BJ (cell line): Measurements from ENCODE around the gene RAD18. TPM values are rescaled to one million over a fixed set of nuclear protein-coding genes. Genes with fewer than 3 reads are reported as not detected.

Source experiments
- CTCF ChIA-PET: fragments of 350-600 bp; formaldehyde crosslinking; extraction: SDS; loops from one replicate; lab custom pipeline; 2021; ENCODE audit warnings: antibody characterized with exemption, inconsistent platforms; lab: Yijun Ruan, JAX
- POLR2A ChIA-PET: fragments of 300-600 bp; sonication (Branson Sonifier 250); formaldehyde crosslinking; extraction: SDS; loops from one replicate; lab custom pipeline; 2021; ENCODE audit warnings: antibody characterized with exemption; lab: Charles Lee
- DNase-seq: peaks from one replicate; pipeline ENCODE4 v3.0.0-alpha.2; 2011; ENCODE audit warnings: low read depth
- H3K27me3 ChIP-seq: 2 replicates; pipeline ENCODE4 v1.6.0; 2011; ENCODE audit warnings: low read length; ENCODE audit not compliant: control insufficient read depth, insufficient read depth
- H3K36me3 ChIP-seq: 2 replicates; pipeline ENCODE4 v1.5.1; 2011; ENCODE audit warnings: low read length; ENCODE audit not compliant: control insufficient read depth, insufficient read depth
- H3K4me3 ChIP-seq: 2 replicates; pipeline ENCODE4 v1.5.1; 2011; ENCODE audit warnings: low read depth, mild to moderate bottlenecking, control low read depth, low read length
- polyA plus RNA-seq: library from polyadenylated mRNA; depleted of rRNA; stranded (reverse); fragments of >200 nt; gene quantifications from 2 replicates; pipeline ENCODE4 v1.2.3, GENCODE V29; 2011
- TF ChIP-seq, protein P1 (sequence below): IDR thresholded peaks from 2 replicates; pipeline ENCODE4 v1.5.1; 2011; ENCODE audit warnings: low read depth, mild to moderate bottlenecking, control low read depth, inconsistent platforms, low read length, moderate library complexity; ENCODE audit not compliant: insufficient read depth

The RAD18 gene
- polyA plus RNA-seq, 1 experiment = 13.8 TPM

GRCh38 chr3:8884630-8885290, 78.5 kb downstream of the RAD18 start:
- TF ChIP-seq, protein P1, sequence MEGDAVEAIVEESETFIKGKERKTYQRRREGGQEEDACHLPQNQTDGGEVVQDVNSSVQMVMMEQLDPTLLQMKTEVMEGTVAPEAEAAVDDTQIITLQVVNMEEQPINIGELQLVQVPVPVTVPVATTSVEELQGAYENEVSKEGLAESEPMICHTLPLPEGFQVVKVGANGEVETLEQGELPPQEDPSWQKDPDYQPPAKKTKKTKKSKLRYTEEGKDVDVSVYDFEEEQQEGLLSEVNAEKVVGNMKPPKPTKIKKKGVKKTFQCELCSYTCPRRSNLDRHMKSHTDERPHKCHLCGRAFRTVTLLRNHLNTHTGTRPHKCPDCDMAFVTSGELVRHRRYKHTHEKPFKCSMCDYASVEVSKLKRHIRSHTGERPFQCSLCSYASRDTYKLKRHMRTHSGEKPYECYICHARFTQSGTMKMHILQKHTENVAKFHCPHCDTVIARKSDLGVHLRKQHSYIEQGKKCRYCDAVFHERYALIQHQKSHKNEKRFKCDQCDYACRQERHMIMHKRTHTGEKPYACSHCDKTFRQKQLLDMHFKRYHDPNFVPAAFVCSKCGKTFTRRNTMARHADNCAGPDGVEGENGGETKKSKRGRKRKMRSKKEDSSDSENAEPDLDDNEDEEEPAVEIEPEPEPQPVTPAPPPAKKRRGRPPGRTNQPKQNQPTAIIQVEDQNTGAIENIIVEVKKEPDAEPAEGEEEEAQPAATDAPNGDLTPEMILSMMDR = no peak
- ChIA-PET CTCF (interaction anchor here (10.2 kb wide), 1 partner anchor 115 kb away, joined by 89 read pairs; the partner anchor contains the start of gene OXTR), POLR2A (no interaction called here)
- no peak for DNase-seq
- H3K27me3 ChIP-seq = no peaks in the 10 kb centered on the region
- no peak overlapping the region for H3K4me3 ChIP-seq
- H3K36me3 ChIP-seq = no peaks in the 10 kb centered on the region

- ChIA-PET CTCF (interaction anchor here (1.0 to 10.2 kb wide), 4 partner anchors 9 to 113 kb away, joined by 4 to 89 read pairs (median 4); partner anchors contain the start of gene OXTR), POLR2A (no interaction called here)
- H3K36me3 ChIP-seq = no peaks in the 10 kb centered on the region
Measured at GRCh38 chr3:8882642-8883041, 80.6 kb downstream of the RAD18 start.

DNA sequence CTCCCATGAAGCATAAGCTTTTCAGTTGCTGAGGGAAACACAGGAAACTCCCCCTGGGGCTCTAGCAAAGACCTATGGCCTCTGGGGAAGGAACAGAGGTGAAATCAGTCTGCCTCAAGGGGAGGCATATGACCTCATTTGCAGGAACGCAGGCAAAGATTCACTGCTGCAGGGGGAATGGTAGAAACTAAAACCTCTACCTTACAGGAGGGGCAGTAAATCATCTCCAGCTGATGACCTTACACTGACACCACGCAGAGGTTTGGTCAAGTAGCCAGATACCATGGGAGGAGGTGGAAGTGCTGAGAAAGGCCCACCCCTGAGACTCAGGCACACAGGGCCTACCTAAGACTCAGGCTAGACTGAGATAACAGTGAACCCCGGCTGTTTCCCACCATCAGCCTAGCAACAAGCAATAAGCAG, 81.1 kb downstream of the RAD18 start:
- TF ChIP-seq, protein P1 = no peak
- Histone ChIP-seq H3K27me3 (no peaks in the 10 kb centered on the region), H3K4me3 (no peak overlapping the region), H3K36me3 (no peaks in the 10 kb centered on the region)
- no peak for DNase-seq
- ChIA-PET CTCF (interaction anchor here (1.0 to 1.2 kb wide), 3 partner anchors 9 to 113 kb away, joined by 4 to 5 read pairs (median 4); partner anchors contain the start of gene OXTR), POLR2A (no interaction called here)

More at GRCh38 chr3:8882642-8883041, 80.6 kb downstream of the RAD18 start:
- Histone ChIP-seq H3K27me3 (no peaks in the 10 kb centered on the region), H3K4me3 (no peak overlapping the region)
- no peak for DNase-seq
- TF ChIP-seq, protein P1 = no peak

DNA sequence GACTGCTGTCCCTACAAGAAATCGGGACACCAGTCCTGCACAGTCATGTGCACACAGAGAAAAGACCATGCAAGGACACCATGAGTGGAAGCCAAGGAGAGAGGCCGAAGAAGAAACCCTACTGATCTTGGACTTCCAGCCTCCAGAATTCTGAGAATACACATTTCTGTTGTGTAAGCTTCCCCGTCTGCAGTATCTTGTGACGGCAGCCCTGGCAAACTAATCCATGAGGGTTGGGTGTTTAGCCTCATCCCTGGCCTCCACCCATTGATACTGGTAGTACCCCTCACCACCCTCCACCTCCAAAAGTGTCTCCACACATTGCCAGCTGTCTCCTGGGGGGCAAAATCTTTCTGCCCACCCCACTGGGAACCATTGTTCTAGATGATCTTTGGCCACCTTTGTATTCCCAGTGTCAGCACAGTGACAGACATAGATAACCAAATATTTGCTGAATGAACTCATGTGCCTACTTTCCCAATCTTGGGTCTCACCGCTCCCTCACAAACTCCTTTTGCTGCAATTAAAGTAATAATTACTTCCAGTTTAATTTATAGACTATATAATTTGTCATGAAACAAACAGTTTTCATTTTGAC, 83.8 kb downstream of the RAD18 start:
- POLR2A ChIA-PET = no interaction called here
- H3K27me3 ChIP-seq = no peaks in the 10 kb centered on the region
- DNase-seq = no peak
- no peak overlapping the region for H3K4me3 ChIP-seq
- CTCF ChIA-PET = interaction anchor here (1.2 kb wide), 1 partner anchor 110 kb away, joined by 3 read pairs; the partner anchor contains the start of gene OXTR
- 0 out of 2 replicates have a peak, but pooled peaks cover 2% of the 10 kb centered on the region for H3K36me3 ChIP-seq
- TF ChIP-seq, protein P1 = no peak

DNA sequence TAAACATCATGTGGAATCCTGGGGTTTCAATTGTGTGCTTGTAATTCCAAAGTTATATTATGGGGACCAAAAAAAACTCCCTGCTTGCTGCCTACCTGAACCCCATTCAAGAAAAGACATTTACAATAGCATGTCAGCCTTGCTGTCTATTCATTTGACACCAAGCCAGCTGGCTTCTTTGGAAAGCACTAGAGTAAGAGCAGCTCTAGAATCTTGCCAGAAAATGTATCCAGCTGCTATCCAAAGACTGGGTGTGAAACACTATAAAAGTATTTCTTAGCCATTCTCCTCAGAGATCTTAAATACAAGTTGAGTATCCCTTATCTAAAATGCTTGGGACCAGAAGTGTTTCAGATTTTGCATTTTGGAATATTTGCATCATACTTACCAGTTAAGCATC, 87.4 kb downstream of the RAD18 start:
- POLR2A ChIA-PET = interaction anchor here (0.7 kb wide), 1 partner anchor 15 kb away, joined by 4 read pairs; no protein-coding TSS in a partner anchor
- Histone ChIP-seq H3K36me3 (0 out of 2 replicates have a peak, but pooled peaks cover 2% of the 10 kb centered on the region), H3K4me3 (no peak overlapping the region), H3K27me3 (no peaks in the 10 kb centered on the region)
- CTCF ChIA-PET = interaction anchor here (0.9 kb wide), 1 partner anchor 106 kb away, joined by 3 read pairs; the partner anchor contains the start of gene OXTR
- TF ChIP-seq, protein P1 = no peak
- no peak for DNase-seq
